ENCODE data around the gene SBNO1.
"Not testable (repeated sequence)": the region's sequence is repeated elsewhere in the genome, so short reads cannot be mapped to it uniquely, and the experiment has no call there.

The SBNO1 gene

GRCh38 chr12:123270214-123271000, 94.2 kb downstream of the SBNO1 start:
- DNase-seq (ENCODE audit: low spot score) = no peak

- DNase-seq (ENCODE audit: low spot score) = no peak
Observed at GRCh38 chr12:123269896-123270213, 94.8 kb downstream of the SBNO1 start.

GRCh38 chr12:123269395-123269892, 95.2 kb downstream of the SBNO1 start:
- DNase-seq (ENCODE audit: low spot score) = no peak

GRCh38 chr12:123268850-123269249, 95.8 kb downstream of the SBNO1 start:
- no peak for DNase-seq (ENCODE audit: low spot score)

GRCh38 chr12:123267991-123268843, 96.4 kb downstream of the SBNO1 start:
- DNase-seq (ENCODE audit: low spot score) = no peak

GRCh38 chr12:123267335-123267920, 97.2 kb downstream of the SBNO1 start:
- no peak for DNase-seq (ENCODE audit: low spot score)

GRCh38 chr12:123266679-123267277, 97.9 kb downstream of the SBNO1 start:
- no peak for DNase-seq (ENCODE audit: low spot score)

GRCh38 chr12:123265851-123266678, 98.6 kb downstream of the SBNO1 start:
- DNase-seq (ENCODE audit: low spot score) = no peak

GRCh38 chr12:123264642-123265041, 100.0 kb downstream of the SBNO1 start:
- DNase-seq (ENCODE audit: low spot score) = no peak

GRCh38 chr12:123263196-123263817, 101.3 kb downstream of the SBNO1 start:
- no peak for DNase-seq (ENCODE audit: low spot score)

GRCh38 chr12:123261196-123261595, 103.5 kb downstream of the SBNO1 start:
- no peak for DNase-seq (ENCODE audit: low spot score)

- DNase-seq (ENCODE audit: low spot score) = no peak
Observed at GRCh38 chr12:123260081-123260480, 104.6 kb downstream of the SBNO1 start.

- DNase-seq (ENCODE audit: low spot score) = no peak
Observed at GRCh38 chr12:123258593-123258992, 106.1 kb downstream of the SBNO1 start.

GRCh38 chr12:123254853-123255446, 109.7 kb downstream of the SBNO1 start:
- no peak for DNase-seq (ENCODE audit: low spot score)

- no peak for DNase-seq (ENCODE audit: low spot score)
Observed at GRCh38 chr12:123253641-123254459, 110.8 kb downstream of the SBNO1 start.

GRCh38 chr12:123252365-123252764, 112.3 kb downstream of the SBNO1 start:
- not testable (repeated sequence) for DNase-seq (ENCODE audit: low spot score)

GRCh38 chr12:123251403-123252076, 113.1 kb downstream of the SBNO1 start:
- no peak for DNase-seq (ENCODE audit: low spot score)

- no peak for DNase-seq (ENCODE audit: low spot score)
Observed at GRCh38 chr12:123250471-123251383, 113.9 kb downstream of the SBNO1 start.
